Measurements from ENCODE around the gene SLC41A1. TPM values are rescaled to one million over a fixed set of nuclear protein-coding genes. Genes with fewer than 3 reads are reported as not detected.

Gene SLC41A1
- total and polyA plus RNA-seq, 9 of the 15 experiments (the other 6 are each of a cell fraction or from before 2014, with no cell fraction given), result 4.1 to 29.3 (median 11.4) TPM

DNA sequence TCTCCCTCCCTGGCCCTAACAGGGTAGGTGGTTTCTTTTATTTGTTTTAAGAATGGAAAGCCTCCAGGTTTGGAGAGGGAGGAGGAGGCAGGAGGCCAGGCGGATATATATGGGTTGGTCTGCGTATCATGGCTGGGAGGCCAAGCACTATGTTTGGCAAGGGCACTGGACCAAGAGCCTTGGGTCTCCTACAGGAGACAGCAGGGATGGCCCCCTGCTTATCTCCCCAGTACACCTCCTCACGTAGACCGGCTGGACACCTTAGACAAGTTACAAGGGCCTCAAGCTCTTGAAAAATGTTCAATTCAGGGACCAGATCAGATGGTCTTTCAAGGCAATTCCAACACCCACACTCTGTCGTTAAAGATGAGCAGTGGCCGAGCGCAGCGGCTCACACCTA lies 10.9 kb downstream of the SLC41A1 start:
- Histone ChIP-seq H3K27me3 (ENCODE audit: control insufficient read depth in 2 of 2, insufficient read depth in 2 of 2, low read length in 2 of 2) (no peaks in the 10 kb centered on the region), H3K9ac (ENCODE audit: insufficient read depth in 1 of 2, low read depth in 2 of 2, low read length in 2 of 2) (peak overlapping the region in 1 of 2 experiments; percentile 57; a peak in 1 of 4 replicates), H3K4me2 (ENCODE audit: insufficient read depth, low read length) (no peak overlapping the region; the same call in 1 of the 2 replicates), H3K36me3 (ENCODE audit: control insufficient read depth, insufficient read depth, low read length) (peaks cover 32% of the 10 kb centered on the region; the same call in 2 of the 3 replicates), H2AFZ (ENCODE audit: low read depth, low read length) (no peak overlapping the region), H3K4me3 (no peak overlapping the region), H3K79me2 (ENCODE audit: control insufficient read depth, insufficient read depth, low read length) (no peaks in the 10 kb centered on the region), H3K27ac (ENCODE audit: extremely low read depth, low read depth, low read length) (no peak overlapping the region), H3K9me1 (ENCODE audit: control insufficient read depth, insufficient read depth, low read length) (peaks cover 3% of the 10 kb centered on the region), H4K20me1 (replicated peaks; ENCODE audit: control insufficient read depth, insufficient read depth, low read length) (peaks cover 14% of the 10 kb centered on the region), H3K4me1 (replicated peaks in 1 of 2; ENCODE audit: control insufficient read depth in 2 of 2, insufficient read depth in 2 of 2, low read length in 2 of 2) (peaks cover 8 to 21% of the 10 kb centered on the region in 2 experiments; a peak in 4 of 5 replicates), H3K9me3 (replicated peaks; ENCODE audit: control insufficient read depth, insufficient read depth, low read depth, low read length) (no peaks in the 10 kb centered on the region)
- BruUV-seq (replicated peaks), result no TSS peak
- peak; percentile 68 for FAIRE-seq
- intact Hi-C loops (cut with micrococcal nuclease), result no loop called here
- peak; percentile 75 to 82 (median 79) for DNase-seq (ENCODE audit: extremely low read depth in 1 of 4, low spot score in 3 of 4)
- CTCF ChIA-PET (ENCODE audit: low intra/inter-chr PET ratio), result no interaction called here
- peak; percentile 73 for ATAC-seq
- POLR2A ChIA-PET, result interaction anchor here (1.0 to 1.9 kb wide), 2 partner anchors 9 kb away, joined by 3 to 15 read pairs; no protein-coding TSS in a partner anchor
- 35% methylated on average over 8 of the region's 8 CpGs for WGBS (ENCODE audit: insufficient coverage, low coverage, missing lambda C conversion rate)
- in situ Hi-C loops (cut with MboI), result no loop called here
- no peak for TF ChIP-seq TEAD1 (CRISPR knock-in tag; IDR thresholded peaks at IDR 0.05)
- peak; percentile 27; the same call in 1 of the 2 replicates for TF ChIP-seq ZBTB7A (IDR thresholded peaks at IDR 0.05; ENCODE audit: borderline replicate concordance, control insufficient read depth, low read depth, low read length)
- TF ChIP-seq TBP (optimal IDR thresholded peaks at IDR 0.05; ENCODE audit: low read depth, low read length), result no peak
- TF ChIP-seq TAF15 (IDR thresholded peaks at IDR 0.05; ENCODE audit: low read depth, low read length), result no peak
- TF ChIP-seq CXXC5 (CRISPR knock-in tag; IDR thresholded peaks at IDR 0.05), result peak; percentile 63
- TF ChIP-seq, protein P1, sequence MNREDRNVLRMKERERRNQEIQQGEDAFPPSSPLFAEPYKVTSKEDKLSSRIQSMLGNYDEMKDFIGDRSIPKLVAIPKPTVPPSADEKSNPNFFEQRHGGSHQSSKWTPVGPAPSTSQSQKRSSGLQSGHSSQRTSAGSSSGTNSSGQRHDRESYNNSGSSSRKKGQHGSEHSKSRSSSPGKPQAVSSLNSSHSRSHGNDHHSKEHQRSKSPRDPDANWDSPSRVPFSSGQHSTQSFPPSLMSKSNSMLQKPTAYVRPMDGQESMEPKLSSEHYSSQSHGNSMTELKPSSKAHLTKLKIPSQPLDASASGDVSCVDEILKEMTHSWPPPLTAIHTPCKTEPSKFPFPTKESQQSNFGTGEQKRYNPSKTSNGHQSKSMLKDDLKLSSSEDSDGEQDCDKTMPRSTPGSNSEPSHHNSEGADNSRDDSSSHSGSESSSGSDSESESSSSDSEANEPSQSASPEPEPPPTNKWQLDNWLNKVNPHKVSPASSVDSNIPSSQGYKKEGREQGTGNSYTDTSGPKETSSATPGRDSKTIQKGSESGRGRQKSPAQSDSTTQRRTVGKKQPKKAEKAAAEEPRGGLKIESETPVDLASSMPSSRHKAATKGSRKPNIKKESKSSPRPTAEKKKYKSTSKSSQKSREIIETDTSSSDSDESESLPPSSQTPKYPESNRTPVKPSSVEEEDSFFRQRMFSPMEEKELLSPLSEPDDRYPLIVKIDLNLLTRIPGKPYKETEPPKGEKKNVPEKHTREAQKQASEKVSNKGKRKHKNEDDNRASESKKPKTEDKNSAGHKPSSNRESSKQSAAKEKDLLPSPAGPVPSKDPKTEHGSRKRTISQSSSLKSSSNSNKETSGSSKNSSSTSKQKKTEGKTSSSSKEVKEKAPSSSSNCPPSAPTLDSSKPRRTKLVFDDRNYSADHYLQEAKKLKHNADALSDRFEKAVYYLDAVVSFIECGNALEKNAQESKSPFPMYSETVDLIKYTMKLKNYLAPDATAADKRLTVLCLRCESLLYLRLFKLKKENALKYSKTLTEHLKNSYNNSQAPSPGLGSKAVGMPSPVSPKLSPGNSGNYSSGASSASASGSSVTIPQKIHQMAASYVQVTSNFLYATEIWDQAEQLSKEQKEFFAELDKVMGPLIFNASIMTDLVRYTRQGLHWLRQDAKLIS (CRISPR knock-in tag; IDR thresholded peaks at IDR 0.05), result no peak
- no peak for TF ChIP-seq ARNT (IDR thresholded peaks at IDR 0.05)
- no peak for TF ChIP-seq ZFP30 (CRISPR knock-in tag; IDR thresholded peaks at IDR 0.05; ENCODE audit: borderline replicate concordance)
- TF ChIP-seq NFIC (IDR thresholded peaks at IDR 0.05), result peak; percentile 39; the same call in 1 of the 2 replicates
- TF ChIP-seq TFAM (CRISPR knock-in tag; conservative IDR thresholded peaks at IDR 0.05), result no peak
- no peak for TF ChIP-seq HMG20B (CRISPR knock-in tag; IDR thresholded peaks at IDR 0.05)
- TF ChIP-seq, protein P2, sequence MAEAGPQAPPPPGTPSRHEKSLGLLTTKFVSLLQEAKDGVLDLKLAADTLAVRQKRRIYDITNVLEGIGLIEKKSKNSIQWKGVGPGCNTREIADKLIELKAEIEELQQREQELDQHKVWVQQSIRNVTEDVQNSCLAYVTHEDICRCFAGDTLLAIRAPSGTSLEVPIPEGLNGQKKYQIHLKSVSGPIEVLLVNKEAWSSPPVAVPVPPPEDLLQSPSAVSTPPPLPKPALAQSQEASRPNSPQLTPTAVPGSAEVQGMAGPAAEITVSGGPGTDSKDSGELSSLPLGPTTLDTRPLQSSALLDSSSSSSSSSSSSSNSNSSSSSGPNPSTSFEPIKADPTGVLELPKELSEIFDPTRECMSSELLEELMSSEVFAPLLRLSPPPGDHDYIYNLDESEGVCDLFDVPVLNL (CRISPR knock-in tag; IDR thresholded peaks at IDR 0.05; ENCODE audit: low read depth), result no peak
- TF ChIP-seq, protein P3, sequence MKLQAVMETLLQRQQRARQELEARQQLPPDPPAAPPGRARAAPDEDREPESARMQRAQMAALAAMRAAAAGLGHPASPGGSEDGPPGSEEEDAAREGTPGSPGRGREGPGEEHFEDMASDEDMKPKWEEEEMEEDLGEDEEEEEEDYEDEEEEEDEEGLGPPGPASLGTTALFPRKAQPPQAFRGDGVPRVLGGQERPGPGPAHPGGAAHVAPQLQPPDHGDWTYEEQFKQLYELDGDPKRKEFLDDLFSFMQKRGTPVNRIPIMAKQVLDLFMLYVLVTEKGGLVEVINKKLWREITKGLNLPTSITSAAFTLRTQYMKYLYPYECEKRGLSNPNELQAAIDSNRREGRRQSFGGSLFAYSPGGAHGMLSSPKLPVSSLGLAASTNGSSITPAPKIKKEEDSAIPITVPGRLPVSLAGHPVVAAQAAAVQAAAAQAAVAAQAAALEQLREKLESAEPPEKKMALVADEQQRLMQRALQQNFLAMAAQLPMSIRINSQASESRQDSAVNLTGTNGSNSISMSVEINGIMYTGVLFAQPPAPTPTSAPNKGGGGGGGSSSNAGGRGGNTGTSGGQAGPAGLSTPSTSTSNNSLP (IDR thresholded peaks at IDR 0.05; ENCODE audit: borderline replicate concordance, low read depth, low read length), result no peak
- no peak for TF ChIP-seq ETV1 (tag; conservative IDR thresholded peaks at IDR 0.05; ENCODE audit: low read depth)
- no peak for TF ChIP-seq ILF3 (IDR thresholded peaks at IDR 0.05; ENCODE audit: borderline replicate concordance)
- no peak for TF ChIP-seq FIP1L1 (IDR thresholded peaks at IDR 0.05; ENCODE audit: low read depth, low read length, poor library complexity, severe bottlenecking)

Measured in K562 (cell line).